HG02678 (cell line): ENCODE data around the gene FAM98C.
"Not testable (repeated sequence)": the region's sequence is repeated elsewhere in the genome, so short reads cannot be mapped to it uniquely, and the experiment has no call there.

Source experiments
- ATAC-seq: cut with Tn5 transposase; IDR thresholded peaks from one replicate; pipeline ENCODE4 v1.9.1; 2021; ENCODE audit warnings: mild to moderate bottlenecking, moderate library complexity; ENCODE audit not compliant: unreplicated experiment

Gene FAM98C

GRCh38 chr19:38395381-38396114, 7.3 kb upstream of the FAM98C start:
- ATAC-seq, result no peak

DNA sequence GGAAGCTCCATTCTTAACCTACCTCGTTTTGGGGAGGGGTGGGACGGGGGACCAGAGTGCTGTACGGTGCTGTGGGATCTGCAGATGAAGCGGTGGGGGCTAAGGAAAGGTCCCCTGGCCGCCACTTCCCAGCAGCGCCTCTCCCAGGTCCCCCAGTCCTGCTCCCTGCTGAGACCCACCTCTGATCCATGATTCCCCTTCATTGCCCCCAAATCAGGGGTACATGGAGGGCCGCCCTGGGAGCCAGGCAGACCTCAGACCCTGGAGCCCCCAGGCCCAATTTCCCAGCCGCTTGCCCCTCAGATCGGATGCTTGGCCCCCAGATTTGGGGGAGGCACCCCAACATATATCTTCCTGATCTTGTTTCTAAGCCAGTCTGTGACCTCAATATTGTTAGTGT, 3.8 kb upstream of the FAM98C start:
- ATAC-seq, result no peak

DNA sequence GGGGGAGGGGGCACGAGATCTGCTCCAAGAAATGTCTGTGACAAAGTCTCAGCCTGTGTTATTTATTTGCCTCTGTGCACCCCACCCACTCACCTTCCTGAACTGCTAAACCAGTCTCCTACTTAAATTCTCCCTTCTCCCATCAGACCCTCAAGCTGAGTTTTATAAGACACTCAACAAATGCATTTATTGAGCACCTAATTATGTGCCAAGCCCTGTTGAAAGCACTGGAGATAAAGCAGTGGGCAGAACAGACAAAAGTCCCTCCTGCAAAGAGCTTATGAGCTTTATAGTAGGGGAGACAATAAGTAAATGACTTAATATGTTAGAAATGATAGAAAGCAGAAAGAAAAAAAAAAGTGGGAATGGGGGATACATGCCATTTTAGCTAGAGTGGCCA, 3.4 kb upstream of the FAM98C start:
- ATAC-seq, result no peak

- no peak for ATAC-seq
These were observed 2.5 kb upstream of the FAM98C start for GRCh38 chr19:38400361-38400760.

GRCh38 chr19:38401148-38401547, 1.7 kb upstream of the FAM98C start:
- ATAC-seq, result no peak

DNA sequence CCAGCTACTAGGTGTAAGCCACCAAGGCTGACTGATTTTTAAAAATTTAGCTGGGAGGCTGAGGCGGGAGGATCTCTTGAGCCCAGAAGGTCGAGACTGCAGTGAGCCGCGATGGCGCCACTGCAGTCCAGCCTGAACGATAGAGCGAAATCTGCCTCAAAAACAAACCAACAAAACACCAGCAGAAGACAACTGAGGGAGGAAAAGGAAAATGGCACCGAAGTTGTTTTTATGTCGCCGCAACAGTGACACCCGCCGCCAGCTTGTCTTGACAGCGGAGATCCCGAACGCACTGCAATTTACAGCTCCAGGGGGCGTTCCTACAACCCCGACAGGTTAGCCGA, 298 bp upstream of the FAM98C start:
- ATAC-seq, result no peak

DNA sequence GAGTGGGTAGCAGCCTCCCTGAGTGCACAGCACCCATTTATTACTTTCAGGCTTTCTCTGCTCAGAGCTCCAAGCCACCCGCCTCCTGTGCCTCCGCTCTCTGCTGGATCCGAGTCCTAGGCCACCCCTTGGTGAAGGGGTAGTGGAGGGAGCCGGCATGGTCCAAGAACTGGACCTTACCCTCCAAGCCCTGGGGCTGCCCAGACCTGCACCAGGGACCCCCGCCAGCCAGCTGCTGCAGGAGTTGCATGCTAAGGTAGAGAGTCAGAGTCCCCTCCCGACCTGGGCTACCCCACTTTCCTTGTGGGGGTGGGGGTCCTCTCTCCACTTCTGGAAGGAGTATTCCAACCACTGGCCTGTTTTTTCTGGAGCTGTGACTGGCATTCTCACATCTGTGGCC, 2.0 kb downstream of the FAM98C start:
- no peak for ATAC-seq

DNA sequence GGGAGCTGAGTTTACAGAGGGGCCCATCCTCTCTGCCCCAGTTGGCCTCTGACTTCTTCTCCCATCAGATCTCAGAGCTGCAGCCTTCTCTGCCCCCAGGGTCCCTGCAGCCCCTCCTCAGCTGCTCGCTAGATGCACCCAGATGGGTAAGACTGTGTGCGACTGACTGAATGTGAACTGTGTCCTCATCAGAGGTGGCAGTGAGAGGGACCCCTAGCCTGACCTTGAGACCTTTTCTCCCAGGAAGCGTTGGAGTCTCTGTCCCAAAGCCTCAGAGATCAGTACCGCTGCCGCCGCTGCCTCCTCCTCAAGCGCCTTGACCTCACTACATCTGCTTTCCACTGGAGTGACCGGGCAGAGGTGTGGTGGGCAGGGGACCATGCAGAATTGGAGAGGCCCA, 2.4 kb downstream of the FAM98C start:
- no peak for ATAC-seq

GRCh38 chr19:38409631-38410133, 6.8 kb downstream of the FAM98C start:
- ATAC-seq, result no peak

- not testable (repeated sequence) for ATAC-seq
These were observed 7.5 kb downstream of the FAM98C start for GRCh38 chr19:38410407-38410806.

- ATAC-seq, result no peak
These were observed 8.3 kb downstream of the FAM98C start for GRCh38 chr19:38411041-38411712.

DNA sequence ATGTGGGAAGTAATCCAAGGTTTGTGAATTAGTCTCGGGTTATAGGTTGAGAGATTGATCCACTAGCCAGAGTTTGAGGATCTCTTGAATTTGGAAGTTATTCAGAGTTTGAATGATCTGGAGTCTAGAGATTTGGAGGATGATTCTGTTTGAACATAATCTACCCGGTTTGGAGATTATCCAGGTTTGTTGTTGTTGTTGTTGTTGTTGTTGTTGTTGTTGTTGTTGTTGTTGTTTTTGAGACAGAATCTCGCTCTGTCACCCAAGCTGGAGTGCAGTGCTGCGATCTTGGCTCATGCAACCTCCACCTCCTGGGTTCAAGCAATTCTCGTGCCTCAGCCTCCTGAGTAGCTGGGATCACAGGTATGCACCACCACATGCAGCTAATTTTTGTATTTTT, 9.0 kb downstream of the FAM98C start:
- not testable (repeated sequence) for ATAC-seq

GRCh38 chr19:38412491-38412890, 9.6 kb downstream of the FAM98C start:
- no peak for ATAC-seq

DNA sequence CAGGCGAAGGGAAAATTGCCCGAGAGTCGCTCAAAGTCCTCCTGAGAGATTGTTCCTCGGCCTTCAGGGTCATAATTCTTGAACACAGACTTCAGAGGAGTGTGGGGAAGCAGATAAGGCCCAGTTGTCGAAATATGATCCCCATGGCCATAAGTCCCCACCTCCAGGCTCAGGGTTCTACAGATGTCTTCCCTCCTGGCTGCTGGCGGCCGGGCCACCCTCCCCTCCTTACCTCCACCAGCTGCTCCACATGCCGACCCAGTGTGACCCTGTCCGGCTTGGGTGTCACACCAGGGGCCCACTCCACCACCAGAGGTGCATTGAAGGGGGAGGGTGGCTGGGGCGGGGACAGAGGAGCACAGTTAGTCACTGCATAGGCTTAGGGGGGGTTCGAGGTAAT, 10.1 kb downstream of the FAM98C start:
- no peak for ATAC-seq

- no peak for ATAC-seq
These were observed 10.5 kb downstream of the FAM98C start for GRCh38 chr19:38413416-38413815.

GRCh38 chr19:38417146-38417543, 14.3 kb downstream of the FAM98C start:
- ATAC-seq, result no peak

DNA sequence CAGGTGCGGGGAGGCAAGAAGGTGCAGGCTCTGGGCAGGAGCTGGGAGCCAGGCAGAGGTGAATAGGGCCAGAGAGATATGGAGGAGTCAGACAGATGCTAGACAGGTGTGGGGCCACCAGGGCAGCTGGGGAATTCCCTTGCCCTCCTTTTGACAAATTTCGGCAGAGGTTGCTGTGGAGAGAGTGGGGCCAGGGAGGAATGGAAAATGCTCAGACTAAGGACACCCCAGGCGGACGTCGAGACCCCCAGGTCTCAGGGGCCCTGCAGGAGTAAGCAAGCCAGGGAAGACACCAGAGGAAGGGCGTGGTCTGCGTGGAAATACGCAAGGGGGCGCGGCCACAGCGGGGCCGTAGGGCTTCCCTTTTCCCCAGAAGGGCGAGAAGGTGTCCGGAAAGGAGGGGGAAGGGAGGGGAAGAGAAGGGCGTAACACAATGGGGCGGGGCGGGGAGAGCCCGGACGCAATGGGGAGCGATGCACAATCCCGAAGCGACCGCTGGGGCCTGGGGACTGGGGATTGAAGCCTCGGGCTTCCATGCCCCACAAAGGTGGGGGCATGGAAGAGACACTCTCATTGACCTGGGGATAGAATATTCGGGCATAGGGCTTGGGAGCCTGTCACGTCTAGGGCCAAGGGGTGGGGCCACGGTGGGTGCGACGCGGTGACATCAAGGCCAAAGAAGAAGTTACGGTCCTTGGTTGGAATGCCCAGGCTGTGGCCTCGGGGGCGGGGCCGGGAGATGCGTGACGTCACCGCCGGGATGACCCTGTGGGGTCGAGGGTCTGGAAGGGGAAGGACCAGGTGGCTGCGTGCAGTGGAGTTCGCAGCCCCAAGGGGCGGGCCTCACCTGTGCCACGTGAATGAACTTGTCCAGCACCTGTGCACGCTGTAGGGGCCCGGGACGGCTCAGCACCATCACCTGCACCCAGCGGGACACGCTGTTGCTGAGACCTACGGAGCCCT, 14.9 kb downstream of the FAM98C start:
- ATAC-seq, result no peak

- no peak for ATAC-seq
These were observed 18.0 kb downstream of the FAM98C start for GRCh38 chr19:38420935-38421334.

DNA sequence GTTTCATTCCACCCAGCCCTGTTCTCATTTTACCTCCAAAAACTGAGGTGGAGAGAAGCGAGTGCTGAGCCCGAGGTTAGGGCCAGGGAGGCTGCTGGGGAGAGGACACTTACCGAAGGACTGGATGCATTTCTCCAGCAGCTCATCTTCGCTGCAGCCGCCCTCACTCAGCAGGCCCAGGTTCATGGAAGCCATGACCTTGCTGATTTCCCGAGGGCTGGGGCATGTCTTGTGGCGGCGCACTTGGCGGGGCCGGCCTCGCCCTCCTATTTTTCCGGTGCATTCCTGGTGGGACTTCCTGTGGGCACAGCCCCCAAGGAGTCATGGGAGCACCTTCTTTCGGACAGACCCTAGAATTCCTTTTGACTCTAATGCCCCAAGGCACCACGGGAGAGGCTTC, 19.0 kb downstream of the FAM98C start:
- no peak for ATAC-seq

- no peak for ATAC-seq
These were observed 19.5 kb downstream of the FAM98C start for GRCh38 chr19:38422438-38422837.

- no peak for ATAC-seq
These were observed 21.4 kb downstream of the FAM98C start for GRCh38 chr19:38424272-38424671.
